BE2C (cell line): ENCODE measurements around the gene WDR6.

ENCODE experiments used
- DNase-seq: peaks from one replicate; pipeline ENCODE4 v3.0.0-alpha.2; 2020
- H3K27me3 ChIP-seq: fragments of 250-450 bp; sonication (Bioruptor Pico); 2 replicates; pipeline ENCODE4 v1.5.1; 2020; ENCODE audit warnings: mild to moderate bottlenecking
- H3K36me3 ChIP-seq: fragments of 250-450 bp; sonication (Bioruptor Pico); 2 replicates; pipeline ENCODE4 v1.5.1; 2020; ENCODE audit warnings: mild to moderate bottlenecking
- H3K4me1 ChIP-seq: fragments of 250-450 bp; sonication (Bioruptor Pico); 2 replicates; pipeline ENCODE4 v1.5.1; 2020
- H3K4me3 ChIP-seq: 2 replicates; pipeline ENCODE4 v1.5.1; 2011; ENCODE audit warnings: low read depth, low read length
- H3K9me3 ChIP-seq: fragments of 250-450 bp; sonication (Bioruptor Pico); 2 replicates; pipeline ENCODE4 v1.5.1; 2020
- TF ChIP-seq, protein P1 (sequence below): IDR thresholded peaks from 2 replicates; pipeline ENCODE4 v1.5.1; 2012; ENCODE audit warnings: mild to moderate bottlenecking, low read depth, low read length

WDR6 gene

DNA sequence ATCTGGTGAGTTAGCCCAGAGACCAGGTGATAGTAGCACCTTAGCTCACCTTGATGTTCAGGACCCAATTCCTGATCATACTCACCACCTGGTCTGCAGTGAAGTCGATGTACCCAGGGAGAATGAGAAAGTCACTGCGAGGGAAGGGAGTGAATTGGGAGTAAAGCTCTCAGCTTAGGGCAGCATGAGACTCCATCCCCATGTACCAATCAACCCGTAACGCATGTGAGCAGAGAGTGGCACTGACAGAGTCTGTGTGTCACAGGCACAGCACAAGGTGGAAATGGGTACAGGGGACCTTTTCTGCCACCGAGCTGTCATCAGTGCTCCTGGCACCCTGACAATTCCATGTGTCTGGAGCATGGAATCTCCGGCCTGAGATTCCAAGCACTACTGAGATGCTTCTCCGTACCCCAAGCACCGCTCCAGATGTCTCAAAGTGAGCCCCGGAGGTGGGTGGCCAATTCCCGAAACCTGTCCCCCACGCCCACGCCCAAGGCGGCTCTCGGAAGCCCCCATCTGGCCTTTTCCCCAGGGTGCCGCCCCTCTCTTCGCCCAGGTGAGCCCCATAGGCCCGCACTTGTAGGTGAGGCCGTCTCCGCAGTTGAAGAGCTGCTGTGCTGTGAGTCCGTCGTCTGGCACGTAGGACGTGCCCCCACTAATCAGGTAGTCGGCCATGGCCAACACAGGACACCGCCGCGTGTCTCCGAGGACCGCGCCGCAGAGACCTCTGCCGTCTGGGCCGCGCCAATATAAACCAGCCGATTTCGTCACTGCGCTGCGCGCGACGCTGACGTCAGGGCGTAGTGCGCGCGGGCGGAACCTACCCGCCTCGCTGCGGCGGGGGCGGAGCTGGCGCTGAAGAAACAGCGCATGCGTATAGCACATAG lies 21.7 kb downstream of the WDR6 start, which contains the start of gene IMPDH2:
IMPDH2 (minus strand) TSS at position 726 of the 890 bp plus-strand sequence; CDS start at position 678, 48 bp downstream.
- TF ChIP-seq, protein P1, sequence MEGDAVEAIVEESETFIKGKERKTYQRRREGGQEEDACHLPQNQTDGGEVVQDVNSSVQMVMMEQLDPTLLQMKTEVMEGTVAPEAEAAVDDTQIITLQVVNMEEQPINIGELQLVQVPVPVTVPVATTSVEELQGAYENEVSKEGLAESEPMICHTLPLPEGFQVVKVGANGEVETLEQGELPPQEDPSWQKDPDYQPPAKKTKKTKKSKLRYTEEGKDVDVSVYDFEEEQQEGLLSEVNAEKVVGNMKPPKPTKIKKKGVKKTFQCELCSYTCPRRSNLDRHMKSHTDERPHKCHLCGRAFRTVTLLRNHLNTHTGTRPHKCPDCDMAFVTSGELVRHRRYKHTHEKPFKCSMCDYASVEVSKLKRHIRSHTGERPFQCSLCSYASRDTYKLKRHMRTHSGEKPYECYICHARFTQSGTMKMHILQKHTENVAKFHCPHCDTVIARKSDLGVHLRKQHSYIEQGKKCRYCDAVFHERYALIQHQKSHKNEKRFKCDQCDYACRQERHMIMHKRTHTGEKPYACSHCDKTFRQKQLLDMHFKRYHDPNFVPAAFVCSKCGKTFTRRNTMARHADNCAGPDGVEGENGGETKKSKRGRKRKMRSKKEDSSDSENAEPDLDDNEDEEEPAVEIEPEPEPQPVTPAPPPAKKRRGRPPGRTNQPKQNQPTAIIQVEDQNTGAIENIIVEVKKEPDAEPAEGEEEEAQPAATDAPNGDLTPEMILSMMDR = no peak
- Histone ChIP-seq H3K36me3 (peaks cover 33% of the 10 kb centered on the region), H3K4me3 (peak within 1 kb of the TSS; percentile 77), H3K4me1 (no peaks in the 10 kb centered on the region), H3K27me3 (no peaks in the 10 kb centered on the region), H3K9me3 (no peaks in the 10 kb centered on the region)
- peak; percentile 88 for DNase-seq

DNA sequence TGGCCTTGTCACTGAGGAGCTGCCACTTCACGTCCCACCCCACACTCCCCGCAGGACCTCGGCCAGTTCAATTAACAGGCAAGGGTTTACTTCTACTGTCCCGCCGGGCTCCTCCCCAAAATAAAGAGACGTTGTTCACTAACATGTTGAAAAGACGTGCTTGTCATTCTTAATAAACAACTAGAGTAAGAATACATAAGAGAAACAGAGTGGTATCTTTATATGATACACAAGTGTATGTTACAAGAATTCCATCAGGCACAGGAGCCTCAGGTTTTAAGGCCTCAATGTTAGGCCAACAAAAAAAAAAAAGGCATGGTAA lies 22.3 kb downstream of the WDR6 start:
- Histone ChIP-seq H3K36me3 (peaks cover 29% of the 10 kb centered on the region), H3K9me3 (no peaks in the 10 kb centered on the region), H3K4me3 (no peak overlapping the region; the same call in 1 of the 2 replicates), H3K4me1 (no peaks in the 10 kb centered on the region), H3K27me3 (no peaks in the 10 kb centered on the region)
- TF ChIP-seq, protein P1 = no peak
- no peak for DNase-seq

DNA sequence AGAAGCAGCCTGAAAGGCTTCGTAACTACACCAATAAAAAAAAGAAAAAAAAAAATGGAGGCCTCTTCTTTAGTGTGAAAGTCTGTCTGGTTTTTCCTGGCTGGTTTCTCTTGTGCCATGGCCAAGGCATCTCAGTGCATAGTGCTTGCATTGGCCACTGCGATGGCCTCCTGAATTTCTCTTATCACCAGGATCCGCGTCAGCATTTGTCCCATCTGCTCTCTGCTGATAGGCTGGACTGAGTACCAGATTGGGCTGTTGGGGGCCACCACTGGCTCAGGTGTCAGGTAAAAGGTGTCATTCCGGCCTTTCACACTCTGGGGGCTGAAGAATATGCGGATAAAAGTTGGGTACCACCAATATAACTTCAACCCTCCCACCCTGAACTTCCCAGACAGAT lies 23.1 kb downstream of the WDR6 start:
- DNase-seq = no peak
- no peaks in the 10 kb centered on the region for H3K9me3 ChIP-seq
- no peak overlapping the region for H3K4me3 ChIP-seq
- TF ChIP-seq, protein P1 = no peak
- H3K36me3 ChIP-seq = peaks cover 21% of the 10 kb centered on the region
- no peaks in the 10 kb centered on the region for H3K27me3 ChIP-seq
- H3K4me1 ChIP-seq = no peaks in the 10 kb centered on the region

DNA sequence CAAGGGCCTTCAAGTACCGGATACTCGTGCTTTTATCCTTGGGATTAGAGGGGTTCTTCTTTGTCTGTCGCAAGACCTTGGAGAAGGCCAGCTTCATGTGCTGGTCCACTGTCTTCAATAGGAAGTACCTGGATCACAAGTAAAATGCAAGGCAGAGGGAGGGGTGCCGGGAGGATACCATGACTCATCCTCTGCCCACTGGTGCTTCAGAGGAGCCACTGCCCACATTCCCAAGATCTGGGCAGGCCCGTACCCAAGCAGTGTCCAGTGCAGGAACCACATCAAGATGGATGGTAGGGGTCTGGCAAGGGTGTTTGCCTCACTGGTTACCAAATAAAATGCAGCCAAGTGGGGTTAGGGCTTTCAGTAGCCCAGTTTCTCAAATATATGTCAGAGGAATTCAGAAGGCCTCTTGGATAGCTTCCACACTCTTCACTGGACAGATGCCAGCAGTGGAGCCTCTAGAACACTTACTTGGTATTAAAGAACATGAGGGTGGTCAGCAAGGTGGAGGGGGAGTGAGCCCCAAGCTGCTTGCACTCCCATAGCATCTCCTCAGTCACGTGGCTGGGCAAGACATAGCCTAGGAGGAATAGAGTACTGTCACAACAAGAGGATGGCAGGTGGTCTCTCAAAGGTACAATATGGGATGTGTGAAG lies 25.6 kb downstream of the WDR6 start:
- DNase-seq = no peak
- Histone ChIP-seq H3K27me3 (no peaks in the 10 kb centered on the region), H3K4me1 (no peaks in the 10 kb centered on the region), H3K4me3 (no peak overlapping the region), H3K9me3 (no peaks in the 10 kb centered on the region), H3K36me3 (peaks cover 12% of the 10 kb centered on the region)
- TF ChIP-seq, protein P1 = no peak

DNA sequence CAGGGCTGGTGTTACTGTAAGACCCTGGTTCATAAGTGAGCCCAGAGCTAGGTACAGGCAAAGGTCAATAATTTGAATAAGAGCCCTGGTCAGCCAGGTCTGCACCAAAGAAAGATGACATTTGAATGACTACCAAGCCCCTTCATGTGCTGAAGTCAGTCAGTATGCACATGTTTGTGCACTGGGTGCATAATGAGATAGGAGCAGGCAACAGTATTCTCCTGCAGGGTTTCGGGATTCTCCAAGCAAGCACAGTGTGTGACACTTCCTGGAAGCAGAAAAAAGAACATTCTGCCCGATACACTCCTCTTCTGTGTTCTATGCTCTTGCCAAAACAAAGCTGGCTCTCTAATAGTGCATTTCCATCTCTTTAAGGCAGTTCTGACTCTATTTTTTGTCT lies 27.5 kb downstream of the WDR6 start:
- Histone ChIP-seq H3K36me3 (peaks cover 6% of the 10 kb centered on the region), H3K9me3 (no peaks in the 10 kb centered on the region), H3K27me3 (no peaks in the 10 kb centered on the region), H3K4me1 (no peaks in the 10 kb centered on the region), H3K4me3 (no peak overlapping the region)
- TF ChIP-seq, protein P1 = no peak
- DNase-seq = no peak

DNA sequence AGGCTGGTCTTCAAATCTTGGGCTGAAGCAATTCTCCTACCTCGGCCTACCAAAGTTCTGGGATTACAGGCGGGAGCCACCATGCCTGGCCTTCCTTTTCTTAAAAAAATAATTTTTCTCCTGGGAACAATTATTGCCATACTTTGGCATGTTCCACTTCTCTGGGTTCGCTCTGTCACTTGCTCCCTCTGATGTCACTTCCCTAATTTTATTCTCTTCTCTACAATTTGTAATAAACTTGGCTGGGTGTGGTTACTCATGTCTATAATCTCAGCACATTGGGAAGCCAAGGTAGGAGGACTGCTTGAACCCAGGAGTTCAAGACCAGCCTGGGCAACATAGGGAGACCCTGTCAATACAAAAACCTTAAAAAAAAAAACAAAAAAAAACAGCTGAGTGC lies 28.1 kb downstream of the WDR6 start:
- DNase-seq = no peak
- H3K9me3 ChIP-seq = no peaks in the 10 kb centered on the region
- peaks cover 6% of the 10 kb centered on the region for H3K36me3 ChIP-seq
- TF ChIP-seq, protein P1 = no peak
- H3K27me3 ChIP-seq = no peaks in the 10 kb centered on the region
- H3K4me3 ChIP-seq = no peak overlapping the region
- H3K4me1 ChIP-seq = no peaks in the 10 kb centered on the region
